Neuronal stem cell (in vitro differentiated cells): ENCODE results near the gene C5orf46.

Source experiments
- DNase-seq: peaks from one replicate; pipeline ENCODE4 v3.0.0-alpha.2; 2013; ENCODE audit warnings: low spot score
- H2AFZ ChIP-seq: one replicate; pipeline ENCODE4 v1.6.1; 2013; ENCODE audit warnings: mild to moderate bottlenecking, low read length, inconsistent platforms
- H2AK5ac ChIP-seq: 2 replicates; pipeline ENCODE4 v1.6.1; 2013; ENCODE audit warnings: low read depth, mild to moderate bottlenecking, inconsistent platforms, low read length, moderate library complexity, mixed read lengths
- H2BK120ac ChIP-seq: 2 replicates; pipeline ENCODE4 v1.6.1; 2013; ENCODE audit warnings: low read depth, mild to moderate bottlenecking, inconsistent platforms, low read length, moderate library complexity, mixed read lengths
- H2BK12ac ChIP-seq: one replicate; pipeline ENCODE4 v1.6.1; 2013; ENCODE audit warnings: low read length, inconsistent platforms
- H2BK15ac ChIP-seq: 2 replicates; pipeline ENCODE4 v1.6.1; 2013; ENCODE audit warnings: mild to moderate bottlenecking, low read length, inconsistent platforms, mixed read lengths
- H2BK5ac ChIP-seq: one replicate; pipeline ENCODE4 v1.6.1; 2013; ENCODE audit warnings: inconsistent platforms, mild to moderate bottlenecking, low read length, moderate library complexity
- H3K14ac ChIP-seq: one replicate; pipeline ENCODE4 v1.6.1; 2013; ENCODE audit warnings: low read length, inconsistent platforms
- H3K18ac ChIP-seq: 2 replicates; pipeline ENCODE4 v1.6.1; 2013; ENCODE audit warnings: low read length, inconsistent platforms
- H3K23ac ChIP-seq: 2 replicates; pipeline ENCODE4 v1.6.1; 2013; ENCODE audit warnings: low read depth, mild to moderate bottlenecking, mixed read lengths, low read length, inconsistent platforms; ENCODE audit not compliant: poor library complexity
- H3K27ac ChIP-seq: replicated peaks from 3 replicates; pipeline ENCODE4 v1.5.1; 2013; ENCODE audit warnings: low read length, inconsistent platforms
- H3K27me3 ChIP-seq, 3 experiments: 2 replicates each; pipeline ENCODE4 v1.6.1; 2013; ENCODE audit warnings: low read length in 3 of 3, mild to moderate bottlenecking in 2 of 3, inconsistent platforms in 1 of 3, low read depth in 1 of 3, mixed read lengths in 1 of 3, moderate library complexity in 1 of 3; ENCODE audit not compliant: control insufficient read depth in 3 of 3, insufficient read depth in 3 of 3
- H3K36me3 ChIP-seq, 2 donors: replicated peaks in 1 of 2; 2 replicates each; pipeline ENCODE4 v1.6.1; 2013; ENCODE audit warnings: low read length in 2 of 2; ENCODE audit not compliant: control insufficient read depth in 2 of 2, insufficient read depth in 2 of 2
- H3K4ac ChIP-seq: 2 replicates; pipeline ENCODE4 v1.6.1; 2013; ENCODE audit warnings: inconsistent platforms, mild to moderate bottlenecking, low read length, moderate library complexity
- H3K4me1 ChIP-seq, 2 donors: 1 replicate in 1 of 2; 2 replicates in 1 of 2; pipeline ENCODE4 v1.6.1; 2013; ENCODE audit warnings: low read length in 2 of 2, low read depth in 1 of 2; ENCODE audit not compliant: control insufficient read depth in 2 of 2, insufficient read depth in 1 of 2
- H3K4me2 ChIP-seq: one replicate; pipeline ENCODE4 v1.6.1; 2013; ENCODE audit warnings: mild to moderate bottlenecking, low read length, inconsistent platforms; ENCODE audit not compliant: insufficient read depth, poor library complexity, severe bottlenecking
- H3K4me3 ChIP-seq, 2 donors: 2 replicates each; pipeline ENCODE4 v1.5.1; 2013; ENCODE audit warnings: low read length in 2 of 2, mild to moderate bottlenecking in 2 of 2, inconsistent platforms in 1 of 2, moderate library complexity in 1 of 2
- H3K79me1 ChIP-seq: one replicate; pipeline ENCODE4 v1.6.1; 2013; ENCODE audit warnings: low read depth, mild to moderate bottlenecking, inconsistent platforms, low read length, moderate library complexity
- H3K9ac ChIP-seq: one replicate; pipeline ENCODE4 v1.6.1; 2013; ENCODE audit warnings: mild to moderate bottlenecking, low read depth, low read length, inconsistent platforms; ENCODE audit not compliant: poor library complexity
- H3K9me3 ChIP-seq, 2 donors: replicated peaks in 1 of 2; 2 replicates each; pipeline versions ENCODE3 to v1.6.1; 2013; ENCODE audit warnings: low read length in 2 of 2, mild to moderate bottlenecking in 2 of 2, inconsistent platforms in 1 of 2, low read depth in 1 of 2, mixed read lengths in 1 of 2, moderate library complexity in 1 of 2; ENCODE audit not compliant: control insufficient read depth in 2 of 2, insufficient read depth in 1 of 2
- H4K8ac ChIP-seq: one replicate; pipeline ENCODE4 v1.6.1; 2013; ENCODE audit warnings: low read depth, mild to moderate bottlenecking, inconsistent platforms, low read length, moderate library complexity
- H4K91ac ChIP-seq: one replicate; pipeline ENCODE4 v1.6.1; 2013; ENCODE audit warnings: low read length, low read depth, mild to moderate bottlenecking, inconsistent platforms; ENCODE audit not compliant: poor library complexity
- WGBS, 2 donors: extraction: QIAGEN DNeasy Blood & Tissue Kit; methylation state at CpG; one replicate each; pipeline ENCODE4 v1.1.7; 2013; ENCODE audit warnings: missing lambda C conversion rate in 2 of 2, mixed read lengths in 1 of 2; ENCODE audit not compliant: insufficient read length in 2 of 2, insufficient replicate concordance in 1 of 2; ENCODE audit errors: extremely low coverage in 2 of 2; 5-methylcytosine and 5-hydroxymethylcytosine counted together

C5orf46 gene

GRCh38 chr5:147878066-147878759 lies 28.1 kb downstream of the C5orf46 start, which contains the start of gene SCGB3A2:
Gene SCGB3A2 (plus strand): TSS chr5:147878711. CDS start chr5:147878804, 93 bp downstream.
- Histone ChIP-seq H3K9ac (no peak within 1 kb of the TSS), H2AK5ac (no peak within 1 kb of the TSS), H3K4me3 (no peak within 1 kb of the TSS), H2BK12ac (no peak within 1 kb of the TSS), H4K8ac (no peak within 1 kb of the TSS), H4K91ac (no peak within 1 kb of the TSS), H3K18ac (no peak within 1 kb of the TSS), H3K27ac (no peak within 1 kb of the TSS), H3K36me3 (no peaks in the 10 kb centered on the region), H3K27me3 (peaks cover 0 to 12% (median 3%) of the 10 kb centered on the region in 3 experiments), H3K23ac (no peak within 1 kb of the TSS), H2AFZ (no peak within 1 kb of the TSS), H3K4ac (no peak within 1 kb of the TSS), H2BK15ac (no peak within 1 kb of the TSS), H2BK120ac (no peak within 1 kb of the TSS), H3K14ac (no peak within 1 kb of the TSS), H3K79me1 (no peaks in the 10 kb centered on the region), H2BK5ac (no peak within 1 kb of the TSS), H3K4me2 (no peak within 1 kb of the TSS), H3K4me1 (peaks cover 6 to 9% of the 10 kb centered on the region in 2 donors), H3K9me3 (peaks cover 0 to 2% of the 10 kb centered on the region in 2 donors)
- no peak for DNase-seq
- WGBS, 2 donors, result no CpG with 5 or more reads among the region's 2 CpGs

GRCh38 chr5:147876626-147877025 lies 29.7 kb downstream of the C5orf46 start:
- Histone ChIP-seq H3K23ac (no peak overlapping the region), H2BK15ac (no peak overlapping the region), H3K14ac (no peak overlapping the region), H2BK5ac (no peak overlapping the region), H3K4ac (no peak overlapping the region), H3K4me2 (no peak overlapping the region), H3K9ac (no peak overlapping the region), H3K4me1 (peaks cover 6 to 9% of the 10 kb centered on the region in 2 donors), H2AFZ (no peak overlapping the region), H3K4me3 (no peak overlapping the region), H3K27ac (no peak overlapping the region), H2AK5ac (no peak overlapping the region), H3K27me3 (peaks cover 0 to 12% (median 10%) of the 10 kb centered on the region in 3 experiments), H3K79me1 (no peaks in the 10 kb centered on the region), H4K91ac (no peak overlapping the region), H2BK120ac (no peak overlapping the region), H4K8ac (no peak overlapping the region), H2BK12ac (no peak overlapping the region), H3K36me3 (no peaks in the 10 kb centered on the region), H3K18ac (no peak overlapping the region), H3K9me3 (peaks cover 0 to 2% of the 10 kb centered on the region in 2 donors)
- no CpG with 5 or more reads among the region's 2 CpGs for WGBS, 2 donors
- no peak for DNase-seq

GRCh38 chr5:147876141-147876540 lies 30.2 kb downstream of the C5orf46 start:
- H2BK5ac ChIP-seq, result no peak overlapping the region
- H2BK120ac ChIP-seq, result no peak overlapping the region
- H3K14ac ChIP-seq, result no peak overlapping the region
- no peak overlapping the region for H3K4me2 ChIP-seq
- H4K91ac ChIP-seq, result no peak overlapping the region
- DNase-seq, result no peak
- no peaks in the 10 kb centered on the region for H3K79me1 ChIP-seq
- H3K4me1 ChIP-seq, result peaks cover 6 to 9% of the 10 kb centered on the region in 2 donors
- no peak overlapping the region for H2AK5ac ChIP-seq
- no peak overlapping the region for H3K23ac ChIP-seq
- H2BK12ac ChIP-seq, result no peak overlapping the region
- no peak overlapping the region for H3K4me3 ChIP-seq
- H3K4ac ChIP-seq, result no peak overlapping the region
- H4K8ac ChIP-seq, result no peak overlapping the region
- no peak overlapping the region for H3K18ac ChIP-seq
- H3K9me3 ChIP-seq, result peaks cover 0 to 2% of the 10 kb centered on the region in 2 donors
- no peak overlapping the region for H2AFZ ChIP-seq
- no peak overlapping the region for H2BK15ac ChIP-seq
- H3K27ac ChIP-seq, result no peak overlapping the region
- no peaks in the 10 kb centered on the region for H3K36me3 ChIP-seq
- H3K27me3 ChIP-seq, result peaks cover 0 to 12% (median 10%) of the 10 kb centered on the region in 3 experiments
- no peak overlapping the region for H3K9ac ChIP-seq

GRCh38 chr5:147874910-147875367 lies 31.4 kb downstream of the C5orf46 start:
- Histone ChIP-seq H2BK15ac (no peak overlapping the region), H3K14ac (no peak overlapping the region), H3K27ac (no peak overlapping the region), H3K4me2 (peak overlapping the region; percentile 23), H2AK5ac (no peak overlapping the region), H2BK12ac (no peak overlapping the region), H3K4ac (no peak overlapping the region), H2BK5ac (no peak overlapping the region), H4K8ac (no peak overlapping the region), H2AFZ (no peak overlapping the region), H3K4me1 (peaks cover 6 to 9% of the 10 kb centered on the region in 2 donors), H3K9ac (no peak overlapping the region), H3K18ac (no peak overlapping the region), H3K27me3 (peaks cover 0 to 12% (median 10%) of the 10 kb centered on the region in 3 experiments), H2BK120ac (no peak overlapping the region), H3K4me3 (no peak overlapping the region), H3K79me1 (no peaks in the 10 kb centered on the region), H3K36me3 (no peaks in the 10 kb centered on the region), H3K9me3 (peaks cover 0 to 2% of the 10 kb centered on the region in 2 donors), H4K91ac (no peak overlapping the region), H3K23ac (no peak overlapping the region)
- WGBS, 2 donors, result no CpG with 5 or more reads among the region's 3 CpGs
- no peak for DNase-seq
